SH-SY5Y (cell line): ENCODE measurements around the gene PADI2.

Source experiments
- GATA2 ChIP-seq: IDR thresholded peaks from 2 replicates; pipeline ENCODE4 v1.6.1; 2011; ENCODE audit warnings: mild to moderate bottlenecking, low read depth, low read length
- GATA3 ChIP-seq: IDR thresholded peaks from 2 replicates; pipeline ENCODE4 v1.6.1; 2011; ENCODE audit warnings: low read depth, mild to moderate bottlenecking, low read length, moderate library complexity

DNA sequence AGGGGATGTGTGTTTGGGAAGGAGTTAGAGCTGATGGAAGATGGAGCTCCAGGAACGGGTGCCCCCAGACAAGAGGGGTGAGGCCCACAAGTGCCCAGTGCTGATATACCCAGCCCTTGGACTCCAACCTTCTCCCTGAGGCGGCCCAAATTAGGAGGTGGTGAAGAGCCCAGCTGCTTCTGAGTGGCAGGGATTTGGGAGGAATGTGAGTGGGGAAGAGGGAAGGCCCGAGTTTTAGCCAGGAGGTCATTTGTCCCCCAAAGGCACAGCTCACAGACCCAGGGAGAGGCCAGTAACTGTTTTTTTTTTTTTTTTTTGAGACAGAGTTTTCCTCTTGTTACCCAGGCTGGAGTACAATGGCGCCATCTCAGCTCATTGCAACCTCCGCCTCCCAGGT, 1.2 kb upstream of the PADI2 start:
- TF ChIP-seq GATA2 (no peak), GATA3 (no peak)
